K562 (cell line): ENCODE measurements around the gene IL13. TPM values are rescaled to one million over a fixed set of nuclear protein-coding genes. Genes with fewer than 3 reads are reported as not detected.

ENCODE experiments used
- CC2D1A ChIP-seq: fragments of 450-650 bp; IDR thresholded peaks from 2 replicates; pipeline ENCODE4 v1.6.1; 2017; ENCODE audit warnings: mild to moderate bottlenecking
- FOXA3 ChIP-seq, 2 experiments: fragments of 450-650 bp in 1 of 2; sonication (generic) in 1 of 2; formaldehyde crosslinking; IDR thresholded peaks in 1 of 2; conservative IDR thresholded peaks in 1 of 2; 2 replicates each; pipeline versions ENCODE4 v1.4.0 to v1.8.0; 2020 to 2022; ENCODE audit warnings: mild to moderate bottlenecking in 2 of 2, missing genetic modification reagents in 1 of 2
- KHSRP ChIP-seq: fragments of 450-650 bp; IDR thresholded peaks from 2 replicates; pipeline ENCODE4 v1.6.1; 2017
- MCM3 ChIP-seq: fragments of 450-650 bp; IDR thresholded peaks from 2 replicates; pipeline ENCODE4 v1.6.1; 2016
- PHF8 ChIP-seq: fragments of 200-600 bp; sonication (generic); IDR thresholded peaks from 2 replicates; pipeline ENCODE4 v1.6.1; 2012; ENCODE audit warnings: mixed run types, mild to moderate bottlenecking, inconsistent platforms, low read length, moderate library complexity, borderline replicate concordance
- SUPT5H ChIP-seq: fragments of 450-650 bp; IDR thresholded peaks from 2 replicates; pipeline ENCODE4 v1.6.1; 2016
- U2AF2 ChIP-seq: fragments of 200-400 bp; formaldehyde crosslinking; optimal IDR thresholded peaks from 2 replicates; pipeline ENCODE3; 2017; ENCODE audit warnings: low read depth, mild to moderate bottlenecking, low read length
- ZBTB1 ChIP-seq: sonication (generic); formaldehyde crosslinking; IDR thresholded peaks from 2 replicates; pipeline ENCODE4 v1.8.1; 2023; ENCODE audit warnings: missing genetic modification reagents, low read depth, mild to moderate bottlenecking, borderline replicate concordance
- ZFPM2 ChIP-seq: fragments of 250-450 bp; sonication (Bioruptor Pico); IDR thresholded peaks from 2 replicates; pipeline ENCODE4 v1.5.1; 2022; ENCODE audit warnings: mild to moderate bottlenecking
- ZNF146 ChIP-seq: IDR thresholded peaks from one replicate; pipeline ENCODE4 v1.6.1; 2018; ENCODE audit warnings: missing compliant biosample characterization; ENCODE audit not compliant: unreplicated experiment
- ZNF197 ChIP-seq: fragments of 200-800 bp; sonication (Bioruptor generic); IDR thresholded peaks from 2 replicates; pipeline ENCODE4 v1.6.1; 2016; ENCODE audit warnings: low read depth, missing genetic modification characterization, missing compliant biosample characterization
- polyA plus RNA-seq, 8 experiments: library from polyadenylated mRNA; depleted of rRNA in 4 of 8; stranded (reverse) in 5 of 8; unstranded in 3 of 8; fragments of >200 nt; fragmentation: Nextera tagmentation in 2 of 8; fragmentation: Illumina TruSeq in 1 of 8; extraction: Ambion mirVana in 2 of 8; extraction: Trizol in 1 of 8; gene quantifications; 2 replicates each; pipeline versions ENCODE4 v1.2.1 to v1.2.3, GENCODE V29; 2011 to 2014; ENCODE audit warnings: inconsistent platforms in 1 of 8, missing spikeins in 1 of 8
- total RNA-seq, 7 experiments: library from RNA; depleted of rRNA in 6 of 7; stranded (reverse); fragments of >200 nt in 6 of 7; fragmentation: Illumina TruSeq in 2 of 7; extraction: Trizol in 2 of 7; gene quantifications; 2 replicates each; pipeline versions ENCODE4 v1.2.1 to v1.2.3, GENCODE V29; 2011 to 2021; ENCODE audit warnings: low replicate concordance in 1 of 7
- TF ChIP-seq, protein P1 (sequence below), 2 experiments: fragments of 450-650 bp in 1 of 2; IDR thresholded peaks; 2 replicates each; pipeline ENCODE4 v1.6.1; 2011 to 2017; ENCODE audit warnings: low read depth in 2 of 2, antibody characterized with exemption in 1 of 2, borderline replicate concordance in 1 of 2, low read length in 1 of 2, mild to moderate bottlenecking in 1 of 2, mixed read lengths in 1 of 2; ENCODE audit not compliant: control insufficient read depth in 1 of 2
- TF ChIP-seq, protein P2 (sequence below): fragments of 250-450 bp; sonication (Bioruptor Pico); IDR thresholded peaks from 2 replicates; pipeline ENCODE4 v1.5.0; 2021
- TF ChIP-seq, protein P3 (sequence below), 2 experiments: fragments of 450-650 bp in 1 of 2; sonication (generic) in 1 of 2; formaldehyde crosslinking in 1 of 2; IDR thresholded peaks; 2 replicates each; pipeline versions ENCODE4 v1.7.1 to v1.9.0; 2016 to 2022; ENCODE audit warnings: inconsistent platforms in 1 of 2, mild to moderate bottlenecking in 1 of 2, missing genetic modification reagents in 1 of 2

Gene IL13
- total and polyA plus RNA-seq, 9 of the 15 experiments (the other 6 are each of a cell fraction or from before 2014, with no cell fraction given) = not detected

DNA sequence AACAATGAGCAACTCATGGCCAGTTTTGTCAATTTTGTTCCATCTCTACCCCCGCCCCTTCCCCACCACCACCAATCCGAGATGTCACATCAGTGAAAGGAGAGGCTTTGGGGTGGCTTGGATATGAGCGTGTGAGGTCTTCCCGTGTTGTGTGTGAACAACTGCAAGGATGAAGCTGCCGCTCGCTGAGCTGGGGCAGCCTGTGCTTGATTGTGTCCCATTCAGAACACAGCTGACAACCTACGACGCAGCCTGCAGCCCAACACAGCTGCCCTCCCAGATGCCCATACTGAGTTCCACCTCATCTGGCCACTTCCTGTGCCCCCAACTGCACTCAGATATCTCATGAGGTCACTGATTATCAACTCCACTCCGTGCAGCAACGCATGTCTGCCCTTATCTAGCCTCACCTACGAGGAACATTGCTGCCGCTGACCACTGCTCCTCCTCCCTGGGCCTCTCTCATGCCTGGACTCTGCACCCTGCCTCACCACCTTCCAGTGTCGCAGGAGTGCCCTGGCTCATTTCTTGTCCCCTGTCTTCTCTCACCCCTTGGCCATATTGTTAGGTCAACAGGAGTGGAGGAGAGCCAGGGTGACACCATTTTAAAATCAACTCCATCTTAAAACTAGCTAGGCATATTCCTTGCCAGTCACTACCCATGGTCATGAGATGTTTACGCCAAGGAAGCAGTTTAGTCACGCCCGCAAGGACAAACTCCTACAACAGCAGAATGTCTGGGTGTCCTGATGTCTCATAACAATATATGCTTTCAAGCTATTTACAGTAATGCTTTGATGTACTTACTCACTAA lies 8.5 kb downstream of the IL13 start (continued):
- TF ChIP-seq U2AF2 = no peak
- peak; percentile 87 for TF ChIP-seq SUPT5H
- TF ChIP-seq, protein P1, sequence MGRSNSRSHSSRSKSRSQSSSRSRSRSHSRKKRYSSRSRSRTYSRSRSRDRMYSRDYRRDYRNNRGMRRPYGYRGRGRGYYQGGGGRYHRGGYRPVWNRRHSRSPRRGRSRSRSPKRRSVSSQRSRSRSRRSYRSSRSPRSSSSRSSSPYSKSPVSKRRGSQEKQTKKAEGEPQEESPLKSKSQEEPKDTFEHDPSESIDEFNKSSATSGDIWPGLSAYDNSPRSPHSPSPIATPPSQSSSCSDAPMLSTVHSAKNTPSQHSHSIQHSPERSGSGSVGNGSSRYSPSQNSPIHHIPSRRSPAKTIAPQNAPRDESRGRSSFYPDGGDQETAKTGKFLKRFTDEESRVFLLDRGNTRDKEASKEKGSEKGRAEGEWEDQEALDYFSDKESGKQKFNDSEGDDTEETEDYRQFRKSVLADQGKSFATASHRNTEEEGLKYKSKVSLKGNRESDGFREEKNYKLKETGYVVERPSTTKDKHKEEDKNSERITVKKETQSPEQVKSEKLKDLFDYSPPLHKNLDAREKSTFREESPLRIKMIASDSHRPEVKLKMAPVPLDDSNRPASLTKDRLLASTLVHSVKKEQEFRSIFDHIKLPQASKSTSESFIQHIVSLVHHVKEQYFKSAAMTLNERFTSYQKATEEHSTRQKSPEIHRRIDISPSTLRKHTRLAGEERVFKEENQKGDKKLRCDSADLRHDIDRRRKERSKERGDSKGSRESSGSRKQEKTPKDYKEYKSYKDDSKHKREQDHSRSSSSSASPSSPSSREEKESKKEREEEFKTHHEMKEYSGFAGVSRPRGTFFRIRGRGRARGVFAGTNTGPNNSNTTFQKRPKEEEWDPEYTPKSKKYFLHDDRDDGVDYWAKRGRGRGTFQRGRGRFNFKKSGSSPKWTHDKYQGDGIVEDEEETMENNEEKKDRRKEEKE (IDR thresholded peaks at IDR 0.05; ENCODE audit: borderline replicate concordance in 1 of 2, control insufficient read depth in 1 of 2, low read depth in 2 of 2, low read length in 1 of 2) = peak in 1 of 2 experiments; percentile 98; a peak in 2 of 4 replicates
- TF ChIP-seq ZBTB1 = peak; percentile 59; the same call in 1 of the 2 replicates
- TF ChIP-seq ZNF197 = peak; percentile 95
- TF ChIP-seq MCM3 = no peak
- no peak for TF ChIP-seq CC2D1A
- TF ChIP-seq, protein P2, sequence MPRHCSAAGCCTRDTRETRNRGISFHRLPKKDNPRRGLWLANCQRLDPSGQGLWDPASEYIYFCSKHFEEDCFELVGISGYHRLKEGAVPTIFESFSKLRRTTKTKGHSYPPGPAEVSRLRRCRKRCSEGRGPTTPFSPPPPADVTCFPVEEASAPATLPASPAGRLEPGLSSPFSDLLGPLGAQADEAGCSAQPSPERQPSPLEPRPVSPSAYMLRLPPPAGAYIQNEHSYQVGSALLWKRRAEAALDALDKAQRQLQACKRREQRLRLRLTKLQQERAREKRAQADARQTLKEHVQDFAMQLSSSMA = peak; percentile 78; the same call in 1 of the 2 replicates
- peak; percentile 87; the same call in 1 of the 2 replicates for TF ChIP-seq ZFPM2
- TF ChIP-seq ZNF146 (CRISPR knock-in tag) = no peak
- TF ChIP-seq PHF8 = no peak
- no peak for TF ChIP-seq KHSRP
- 0 out of 4 replicates have a peak, but pooled peaks of 1 of the 2 experiments have one; percentile 14 for TF ChIP-seq FOXA3 (CRISPR knock-in tag; conservative IDR thresholded peaks at IDR 0.05 in 1 of 2, IDR thresholded peaks at IDR 0.05 in 1 of 2)
- TF ChIP-seq, protein P3, sequence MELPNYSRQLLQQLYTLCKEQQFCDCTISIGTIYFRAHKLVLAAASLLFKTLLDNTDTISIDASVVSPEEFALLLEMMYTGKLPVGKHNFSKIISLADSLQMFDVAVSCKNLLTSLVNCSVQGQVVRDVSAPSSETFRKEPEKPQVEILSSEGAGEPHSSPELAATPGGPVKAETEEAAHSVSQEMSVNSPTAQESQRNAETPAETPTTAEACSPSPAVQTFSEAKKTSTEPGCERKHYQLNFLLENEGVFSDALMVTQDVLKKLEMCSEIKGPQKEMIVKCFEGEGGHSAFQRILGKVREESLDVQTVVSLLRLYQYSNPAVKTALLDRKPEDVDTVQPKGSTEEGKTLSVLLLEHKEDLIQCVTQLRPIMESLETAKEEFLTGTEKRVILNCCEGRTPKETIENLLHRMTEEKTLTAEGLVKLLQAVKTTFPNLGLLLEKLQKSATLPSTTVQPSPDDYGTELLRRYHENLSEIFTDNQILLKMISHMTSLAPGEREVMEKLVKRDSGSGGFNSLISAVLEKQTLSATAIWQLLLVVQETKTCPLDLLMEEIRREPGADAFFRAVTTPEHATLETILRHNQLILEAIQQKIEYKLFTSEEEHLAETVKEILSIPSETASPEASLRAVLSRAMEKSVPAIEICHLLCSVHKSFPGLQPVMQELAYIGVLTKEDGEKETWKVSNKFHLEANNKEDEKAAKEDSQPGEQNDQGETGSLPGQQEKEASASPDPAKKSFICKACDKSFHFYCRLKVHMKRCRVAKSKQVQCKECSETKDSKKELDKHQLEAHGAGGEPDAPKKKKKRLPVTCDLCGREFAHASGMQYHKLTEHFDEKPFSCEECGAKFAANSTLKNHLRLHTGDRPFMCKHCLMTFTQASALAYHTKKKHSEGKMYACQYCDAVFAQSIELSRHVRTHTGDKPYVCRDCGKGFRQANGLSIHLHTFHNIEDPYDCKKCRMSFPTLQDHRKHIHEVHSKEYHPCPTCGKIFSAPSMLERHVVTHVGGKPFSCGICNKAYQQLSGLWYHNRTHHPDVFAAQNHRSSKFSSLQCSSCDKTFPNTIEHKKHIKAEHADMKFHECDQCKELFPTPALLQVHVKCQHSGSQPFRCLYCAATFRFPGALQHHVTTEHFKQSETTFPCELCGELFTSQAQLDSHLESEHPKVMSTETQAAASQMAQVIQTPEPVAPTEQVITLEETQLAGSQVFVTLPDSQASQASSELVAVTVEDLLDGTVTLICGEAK (IDR thresholded peaks at IDR 0.05) = no peak
- TF ChIP-seq, protein P3 (CRISPR knock-in tag; IDR thresholded peaks at IDR 0.05) = no peak
